ENCODE results near the gene DYNLT3. TPM values are rescaled to one million over a fixed set of nuclear protein-coding genes. Genes with fewer than 3 reads are reported as not detected.

Gene DYNLT3
- polyA plus RNA-seq, 1 donor from 2014 or later: 2.4 TPM

- H3K4me2 ChIP-seq (ENCODE audit: low read length): no peak overlapping the region
- no peak overlapping the region for H3K9ac ChIP-seq (ENCODE audit: low read length)
- H3K9me3 ChIP-seq (ENCODE audit: low read length): no peaks in the 10 kb centered on the region
- H3K9me2 ChIP-seq (ENCODE audit: insufficient read depth, low read length): no peaks in the 10 kb centered on the region
- no peaks in the 10 kb centered on the region for H4K20me1 ChIP-seq (ENCODE audit: insufficient read depth)
- no peaks in the 10 kb centered on the region for H3K27me3 ChIP-seq (ENCODE audit: insufficient read depth, low read depth, low read length)
- H3K4me3 ChIP-seq (ENCODE audit: low read length): no peak overlapping the region
- H3K27ac ChIP-seq (ENCODE audit: low read length): no peak overlapping the region
- H2AFZ ChIP-seq (ENCODE audit: low read depth, low read length): no peak overlapping the region
- H3K36me3 ChIP-seq (ENCODE audit: insufficient read depth, low read length): no peaks in the 10 kb centered on the region
- H3F3A ChIP-seq (ENCODE audit: insufficient read depth, low read length, poor library complexity, severe bottlenecking): no peaks in the 10 kb centered on the region
- no peak for TF ChIP-seq POLR2AphosphoS5 (IDR thresholded peaks at IDR 0.05)
- TF ChIP-seq TAF1 (IDR thresholded peaks at IDR 0.05; ENCODE audit: low read depth): no peak
- no peak for TF ChIP-seq SMC3 (conservative IDR thresholded peaks at IDR 0.05; ENCODE audit: poor library complexity)
- TF ChIP-seq, protein P1, sequence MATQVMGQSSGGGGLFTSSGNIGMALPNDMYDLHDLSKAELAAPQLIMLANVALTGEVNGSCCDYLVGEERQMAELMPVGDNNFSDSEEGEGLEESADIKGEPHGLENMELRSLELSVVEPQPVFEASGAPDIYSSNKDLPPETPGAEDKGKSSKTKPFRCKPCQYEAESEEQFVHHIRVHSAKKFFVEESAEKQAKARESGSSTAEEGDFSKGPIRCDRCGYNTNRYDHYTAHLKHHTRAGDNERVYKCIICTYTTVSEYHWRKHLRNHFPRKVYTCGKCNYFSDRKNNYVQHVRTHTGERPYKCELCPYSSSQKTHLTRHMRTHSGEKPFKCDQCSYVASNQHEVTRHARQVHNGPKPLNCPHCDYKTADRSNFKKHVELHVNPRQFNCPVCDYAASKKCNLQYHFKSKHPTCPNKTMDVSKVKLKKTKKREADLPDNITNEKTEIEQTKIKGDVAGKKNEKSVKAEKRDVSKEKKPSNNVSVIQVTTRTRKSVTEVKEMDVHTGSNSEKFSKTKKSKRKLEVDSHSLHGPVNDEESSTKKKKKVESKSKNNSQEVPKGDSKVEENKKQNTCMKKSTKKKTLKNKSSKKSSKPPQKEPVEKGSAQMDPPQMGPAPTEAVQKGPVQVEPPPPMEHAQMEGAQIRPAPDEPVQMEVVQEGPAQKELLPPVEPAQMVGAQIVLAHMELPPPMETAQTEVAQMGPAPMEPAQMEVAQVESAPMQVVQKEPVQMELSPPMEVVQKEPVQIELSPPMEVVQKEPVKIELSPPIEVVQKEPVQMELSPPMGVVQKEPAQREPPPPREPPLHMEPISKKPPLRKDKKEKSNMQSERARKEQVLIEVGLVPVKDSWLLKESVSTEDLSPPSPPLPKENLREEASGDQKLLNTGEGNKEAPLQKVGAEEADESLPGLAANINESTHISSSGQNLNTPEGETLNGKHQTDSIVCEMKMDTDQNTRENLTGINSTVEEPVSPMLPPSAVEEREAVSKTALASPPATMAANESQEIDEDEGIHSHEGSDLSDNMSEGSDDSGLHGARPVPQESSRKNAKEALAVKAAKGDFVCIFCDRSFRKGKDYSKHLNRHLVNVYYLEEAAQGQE (IDR thresholded peaks at IDR 0.05; ENCODE audit: borderline replicate concordance): no peak
- TF ChIP-seq RAD21 (conservative IDR thresholded peaks at IDR 0.05): no peak
- no peak for TF ChIP-seq EP300 (conservative IDR thresholded peaks at IDR 0.05; ENCODE audit: poor library complexity, severe bottlenecking)
- no peak for TF ChIP-seq EZH2 (IDR thresholded peaks at IDR 0.05; ENCODE audit: borderline replicate concordance, insufficient read depth, low read length, poor library complexity, severe bottlenecking)
- no peak for TF ChIP-seq CTCF (IDR thresholded peaks at IDR 0.05; ENCODE audit: poor library complexity, severe bottlenecking)
- no peak for TF ChIP-seq MXI1 (conservative IDR thresholded peaks at IDR 0.05; ENCODE audit: poor library complexity, severe bottlenecking)
- no peaks in the 10 kb centered on the region for H3K79me2 ChIP-seq (replicated peaks; ENCODE audit: insufficient read depth, low read length)
Measured at GRCh38 chrX:37830371-37830770, 17.0 kb downstream of the DYNLT3 start.

- Histone ChIP-seq H3K4me3 (ENCODE audit: low read length) (no peak overlapping the region), H3K4me2 (ENCODE audit: low read length) (no peak overlapping the region), H2AFZ (ENCODE audit: low read depth, low read length) (no peak overlapping the region), H3K36me3 (ENCODE audit: insufficient read depth, low read length) (no peaks in the 10 kb centered on the region), H3K79me2 (replicated peaks; ENCODE audit: insufficient read depth, low read length) (no peaks in the 10 kb centered on the region), H3K27me3 (ENCODE audit: insufficient read depth, low read depth, low read length) (no peaks in the 10 kb centered on the region), H3K9me2 (ENCODE audit: insufficient read depth, low read length) (no peaks in the 10 kb centered on the region), H3K9me3 (ENCODE audit: low read length) (no peaks in the 10 kb centered on the region), H3K9ac (ENCODE audit: low read length) (no peak overlapping the region), H4K20me1 (ENCODE audit: insufficient read depth) (no peaks in the 10 kb centered on the region), H3F3A (ENCODE audit: insufficient read depth, low read length, poor library complexity, severe bottlenecking) (no peaks in the 10 kb centered on the region), H3K27ac (ENCODE audit: low read length) (no peak overlapping the region)
- TF ChIP-seq POLR2AphosphoS5 (IDR thresholded peaks at IDR 0.05): no peak
- TF ChIP-seq EP300 (conservative IDR thresholded peaks at IDR 0.05; ENCODE audit: poor library complexity, severe bottlenecking): no peak
- TF ChIP-seq CTCF (IDR thresholded peaks at IDR 0.05; ENCODE audit: poor library complexity, severe bottlenecking): no peak
- TF ChIP-seq EZH2 (IDR thresholded peaks at IDR 0.05; ENCODE audit: borderline replicate concordance, insufficient read depth, low read length, poor library complexity, severe bottlenecking): no peak
- no peak for TF ChIP-seq MXI1 (conservative IDR thresholded peaks at IDR 0.05; ENCODE audit: poor library complexity, severe bottlenecking)
- TF ChIP-seq RAD21 (conservative IDR thresholded peaks at IDR 0.05): no peak
- TF ChIP-seq SMC3 (conservative IDR thresholded peaks at IDR 0.05; ENCODE audit: poor library complexity): no peak
- TF ChIP-seq, protein P1 (IDR thresholded peaks at IDR 0.05; ENCODE audit: borderline replicate concordance): no peak
- TF ChIP-seq TAF1 (IDR thresholded peaks at IDR 0.05; ENCODE audit: low read depth): no peak
Measured at GRCh38 chrX:37829721-37830120, 17.6 kb downstream of the DYNLT3 start.

All from neural cell (in vitro differentiated cells).